H1 (cell line): ENCODE results near the gene CCL25.

Experiments used
- CEBPB ChIP-seq: IDR thresholded peaks from 2 replicates; pipeline ENCODE4 v1.6.1; 2012; ENCODE audit warnings: low read depth, low read length
- CHD2 ChIP-seq: IDR thresholded peaks from 2 replicates; pipeline ENCODE4 v1.6.1; 2012; ENCODE audit warnings: low read length, improper control_type of control experiment
- CTCF ChIP-seq, 3 experiments: IDR thresholded peaks; 1 replicate in 2 of 3; 2 replicates in 1 of 3; pipeline versions ENCODE4 v1.5.1 to v1.6.1; 2011; ENCODE audit warnings: low read length in 3 of 3, mild to moderate bottlenecking in 3 of 3, inconsistent platforms in 2 of 3, low read depth in 1 of 3, moderate library complexity in 1 of 3; ENCODE audit not compliant: insufficient read depth in 1 of 3; ENCODE audit errors: control extremely low read depth in 1 of 3
- KDM5A ChIP-seq: fragments of 200-600 bp; IDR thresholded peaks from 2 replicates; pipeline ENCODE4 v1.7.1; 2012; ENCODE audit warnings: mild to moderate bottlenecking, low read length, inconsistent platforms, mixed read lengths
- MAFK ChIP-seq: IDR thresholded peaks from 2 replicates; pipeline ENCODE4 v1.6.1; 2012; ENCODE audit warnings: low read depth, mild to moderate bottlenecking, improper control_type of control experiment, low read length
- MAX ChIP-seq: IDR thresholded peaks from 2 replicates; pipeline ENCODE4 v1.6.1; 2012; ENCODE audit warnings: inconsistent platforms
- POLR2A ChIP-seq, 2 experiments: IDR thresholded peaks; 1 replicate in 1 of 2; 2 replicates in 1 of 2; pipeline ENCODE4 v1.6.1; 2011; ENCODE audit warnings: low read depth in 2 of 2, low read length in 2 of 2, mild to moderate bottlenecking in 2 of 2; ENCODE audit errors: control extremely low read depth in 1 of 2
- POLR2AphosphoS5 ChIP-seq: IDR thresholded peaks from 2 replicates; pipeline ENCODE4 v1.6.1; 2011; ENCODE audit warnings: low read depth, low read length
- RXRA ChIP-seq: IDR thresholded peaks from 2 replicates; pipeline ENCODE4 v1.6.1; 2011; ENCODE audit warnings: low read depth, mild to moderate bottlenecking, low read length, moderate library complexity; ENCODE audit not compliant: insufficient read depth
- TAF1 ChIP-seq: IDR thresholded peaks from 2 replicates; pipeline ENCODE4 v1.6.1; 2011; ENCODE audit warnings: mild to moderate bottlenecking, low read depth, low read length
- TAF7 ChIP-seq: optimal IDR thresholded peaks from 2 replicates; pipeline ENCODE3; 2011; ENCODE audit warnings: low read depth, mild to moderate bottlenecking, inconsistent platforms, low read length, moderate library complexity, borderline replicate concordance
- TBP ChIP-seq: IDR thresholded peaks from 2 replicates; pipeline ENCODE4 v1.6.1; 2011; ENCODE audit warnings: low read depth, low read length, improper control_type of control experiment

GRCh38 chr19:8109890-8110662 is 57.5 kb downstream of the CCL25 start:
- TF ChIP-seq MAX (no peak), TBP (no peak), POLR2A (IDR thresholded peaks at IDR 0.05; ENCODE audit: control extremely low read depth in 1 of 2, low read depth in 2 of 2, low read length in 2 of 2) (no peak), CHD2 (no peak), CEBPB (no peak), CTCF (IDR thresholded peaks at IDR 0.05; ENCODE audit: control extremely low read depth in 1 of 3, insufficient read depth in 1 of 3, low read depth in 1 of 3, low read length in 3 of 3) (no peak), KDM5A (no peak), POLR2AphosphoS5 (no peak), TAF1 (no peak), TAF7 (no peak), RXRA (no peak), MAFK (no peak)
